Memory B cell (primary cell): Measurements from ENCODE around the gene TBL3.

Experiments used
- ATAC-seq: fragments of 150-1000 bp; cut with Tn5 transposase; 2 replicates; pipeline ENCODE4 v1.10.0; 2021; ENCODE audit warnings: low read depth, mild to moderate bottlenecking, moderate library complexity
- DNase-seq, 2 donors: peaks; one replicate each; pipeline ENCODE4 v3.0.0; 2022; ENCODE audit warnings: low spot score in 2 of 2
- H3K27ac Mint-ChIP-seq: one replicate; pipeline ENCODE4 v1.8.0; 2022; ENCODE audit warnings: mild to moderate bottlenecking, moderate library complexity, mixed read lengths
- H3K27me3 Mint-ChIP-seq: one replicate; pipeline ENCODE4 v1.8.0; 2022; ENCODE audit warnings: mixed read lengths
- H3K36me3 Mint-ChIP-seq: one replicate; pipeline ENCODE4 v1.8.0; 2022; ENCODE audit warnings: mild to moderate bottlenecking, mixed read lengths
- H3K4me1 Mint-ChIP-seq: one replicate; pipeline ENCODE4 v1.8.0; 2022; ENCODE audit warnings: mixed read lengths
- H3K4me3 Mint-ChIP-seq: one replicate; pipeline ENCODE4 v1.8.0; 2022; ENCODE audit warnings: mild to moderate bottlenecking, moderate library complexity, mixed read lengths
- H3K9me3 Mint-ChIP-seq: one replicate; pipeline ENCODE4 v1.8.0; 2022; ENCODE audit warnings: mixed read lengths

TBL3 gene

DNA sequence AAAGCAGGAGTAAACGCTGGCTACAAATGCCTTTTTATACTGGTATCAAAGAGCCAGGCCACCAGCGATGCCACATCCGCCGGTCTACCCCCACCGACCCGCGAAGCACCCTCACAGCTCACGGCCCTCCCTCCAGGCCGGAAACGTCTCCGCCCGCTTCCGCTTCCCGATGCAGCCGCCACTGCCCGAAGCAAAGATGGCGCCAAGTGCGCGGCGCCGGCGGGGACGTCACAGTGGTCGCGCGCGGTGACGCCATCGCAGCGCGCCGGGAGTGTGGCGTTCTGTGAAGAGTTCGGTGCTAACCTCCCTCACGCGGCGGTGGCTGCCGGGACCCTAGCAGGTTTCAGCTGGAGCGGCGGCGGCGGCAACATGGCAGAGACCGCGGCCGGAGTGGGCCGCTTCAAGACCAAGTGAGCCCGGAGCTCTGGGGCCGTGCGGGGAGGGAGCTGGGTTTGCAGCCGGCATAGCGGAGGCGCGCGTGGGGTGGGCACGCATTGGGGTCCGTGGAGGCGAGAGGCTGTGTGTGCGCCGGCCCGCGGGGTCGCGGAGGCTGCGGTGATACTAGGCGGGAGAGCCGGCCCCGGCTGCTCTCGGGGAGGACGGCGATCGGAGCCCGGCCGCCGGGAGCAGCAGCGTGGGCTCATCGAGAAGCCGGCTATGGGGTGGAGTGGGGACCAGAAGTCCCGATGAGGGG, at the start of gene TBL3:
TBL3 (plus strand) TSS at position 258 of the 694 bp plus-strand sequence; CDS start at position 370, 112 bp downstream.
- Mint-ChIP-seq H3K9me3 (no peaks in the 10 kb centered on the region), H3K4me3 (peak within 1 kb of the TSS; percentile 94), H3K27ac (peak within 1 kb of the TSS; percentile 95), H3K4me1 (peaks cover 15% of the 10 kb centered on the region), H3K36me3 (peaks cover 18% of the 10 kb centered on the region), H3K27me3 (peaks cover 4% of the 10 kb centered on the region)
- ATAC-seq (peak; percentile 98), DNase-seq (peak; percentile 96 to 99)

DNA sequence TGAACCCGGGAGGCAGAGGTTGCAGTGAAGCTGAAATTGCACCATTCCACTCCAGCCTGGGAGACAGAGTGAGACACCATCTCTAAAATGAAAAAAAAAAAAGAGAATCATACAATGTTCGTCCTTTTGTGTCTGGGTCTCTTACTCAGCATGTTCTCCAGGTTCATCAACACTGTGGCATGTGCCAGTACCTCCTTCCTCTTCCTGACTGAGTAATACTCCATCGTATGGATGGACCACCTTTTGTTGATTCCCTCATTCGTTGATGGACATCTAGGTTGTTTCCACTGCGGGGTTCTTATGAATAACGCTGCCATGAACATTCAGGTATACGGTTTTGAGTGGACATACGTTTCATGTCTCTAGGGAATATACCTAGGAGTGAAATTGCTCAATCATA, 49.5 kb upstream of the TBL3 start:
- DNase-seq (no peak), ATAC-seq (no peak)
- Mint-ChIP-seq H3K36me3 (no peaks in the 10 kb centered on the region), H3K4me1 (peaks cover 2% of the 10 kb centered on the region), H3K9me3 (peaks cover 1% of the 10 kb centered on the region), H3K27ac (no peak overlapping the region), H3K27me3 (peaks cover 28% of the 10 kb centered on the region), H3K4me3 (no peak overlapping the region)

DNA sequence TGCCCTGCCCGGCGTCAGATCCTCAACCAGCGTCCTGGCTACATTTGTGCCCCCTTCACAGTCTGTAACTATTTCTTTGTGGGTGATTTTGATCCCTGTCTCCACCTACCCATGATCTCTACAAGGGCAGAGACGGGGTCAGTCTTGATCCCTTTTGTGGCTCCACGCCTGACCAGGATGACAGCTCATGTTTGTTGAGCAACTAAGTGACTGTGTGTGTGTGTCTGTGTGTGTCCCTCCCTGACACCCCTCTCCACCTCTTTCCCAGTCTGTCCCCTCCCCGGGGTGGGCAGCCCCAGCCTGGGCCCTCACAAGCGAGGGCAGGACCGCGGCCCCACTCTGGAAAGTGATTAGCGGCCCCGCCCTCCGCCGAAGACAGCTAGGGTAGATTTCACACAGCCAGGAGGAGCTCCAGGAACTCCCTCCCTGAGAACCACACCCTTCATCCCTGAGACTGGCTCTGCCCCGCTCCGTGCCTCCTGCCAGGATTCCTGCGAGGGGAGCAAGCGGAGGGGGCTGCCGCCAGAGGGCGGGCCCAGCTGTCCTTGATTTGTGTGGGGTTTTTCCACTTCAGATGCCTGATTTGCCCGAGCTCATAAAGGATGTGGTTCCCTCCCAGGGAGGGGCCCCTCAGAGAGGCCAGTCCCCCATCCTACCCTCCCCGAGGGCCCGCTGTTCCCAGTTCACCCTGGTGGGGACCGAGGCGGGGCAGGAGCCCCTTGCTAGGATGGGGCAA, 48.4 kb upstream of the TBL3 start:
- Mint-ChIP-seq H3K4me3 (no peak overlapping the region), H3K36me3 (no peaks in the 10 kb centered on the region), H3K9me3 (peaks cover 1% of the 10 kb centered on the region), H3K27ac (no peak overlapping the region), H3K4me1 (peaks cover 2% of the 10 kb centered on the region), H3K27me3 (peaks cover 28% of the 10 kb centered on the region)
- no peak for DNase-seq
- no peak for ATAC-seq

DNA sequence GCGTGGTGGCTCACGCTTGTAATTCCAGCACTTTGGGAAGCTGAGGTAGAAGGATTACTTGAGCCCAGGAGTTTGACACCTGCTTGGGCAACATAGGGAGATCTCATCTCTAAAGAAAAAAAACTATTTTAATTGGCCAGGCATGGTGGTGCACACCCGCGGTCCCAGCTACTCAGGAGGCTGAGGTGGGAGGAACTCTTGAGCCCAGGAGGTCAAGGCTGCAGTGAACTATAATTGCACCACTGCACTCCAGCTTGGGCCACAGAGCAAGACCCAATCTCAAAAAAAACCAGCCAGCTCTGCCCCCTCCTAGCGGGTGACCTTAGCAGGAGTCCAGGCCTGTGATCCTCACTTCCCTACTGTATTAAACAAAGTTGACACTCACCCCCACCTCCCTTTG, 47.8 kb upstream of the TBL3 start:
- DNase-seq (no peak), ATAC-seq (no peak)
- Mint-ChIP-seq H3K4me1 (peaks cover 4% of the 10 kb centered on the region), H3K27ac (no peak overlapping the region), H3K27me3 (peaks cover 28% of the 10 kb centered on the region), H3K4me3 (no peak overlapping the region), H3K9me3 (peaks cover 1% of the 10 kb centered on the region), H3K36me3 (no peaks in the 10 kb centered on the region)

DNA sequence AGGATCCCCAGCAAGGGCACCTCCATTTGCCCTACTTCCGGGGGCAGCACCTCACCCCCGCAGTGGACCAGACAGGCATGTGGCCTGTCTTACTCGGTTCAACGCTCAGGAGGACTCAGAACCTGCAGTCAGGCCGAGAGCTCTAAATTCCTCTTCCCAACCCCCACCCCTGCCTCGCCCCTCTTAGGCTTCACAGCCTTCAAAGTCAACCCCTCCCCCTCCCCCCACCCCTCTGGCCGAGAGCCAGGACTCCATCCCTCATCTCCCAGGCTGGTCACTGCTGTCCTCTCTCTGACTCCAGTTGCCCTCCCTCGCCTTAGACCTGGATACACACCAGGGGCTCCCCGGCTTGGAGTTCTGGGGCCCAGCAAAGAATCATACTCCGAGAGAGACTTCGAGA, 45.6 kb upstream of the TBL3 start:
- no peaks in the 10 kb centered on the region for H3K36me3 Mint-ChIP-seq

DNA sequence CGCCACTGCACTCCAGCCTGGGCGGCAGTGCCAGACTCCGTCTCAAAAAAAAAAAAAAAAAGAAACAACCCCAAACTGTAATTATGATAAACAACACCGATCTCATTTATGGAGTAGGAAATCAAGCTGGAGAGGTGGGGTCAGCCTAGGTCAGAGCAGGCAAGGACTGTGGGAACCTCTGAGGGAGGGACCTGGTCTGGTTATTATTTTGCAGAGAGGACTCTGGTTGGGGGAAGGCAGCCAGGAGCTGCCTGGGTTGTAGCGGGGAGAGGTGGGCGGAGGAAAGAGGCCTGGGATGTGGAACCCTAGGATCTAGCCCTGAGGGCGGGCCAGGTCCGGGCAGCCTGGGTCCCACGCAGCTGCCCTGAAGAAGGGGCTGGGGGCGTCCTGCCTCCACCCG, 42.7 kb upstream of the TBL3 start:
- peaks cover 7% of the 10 kb centered on the region for H3K27me3 Mint-ChIP-seq
- H3K4me3 Mint-ChIP-seq: peak overlapping the region; percentile 84
- no peaks in the 10 kb centered on the region for H3K9me3 Mint-ChIP-seq
- DNase-seq (no peak), ATAC-seq (peak; percentile 2)
- H3K36me3 Mint-ChIP-seq: no peaks in the 10 kb centered on the region
- H3K4me1 Mint-ChIP-seq: peaks cover 2% of the 10 kb centered on the region
- H3K27ac Mint-ChIP-seq: peak overlapping the region; percentile 45

More for the DNA sequence above, 45.6 kb upstream of the TBL3 start:
- Mint-ChIP-seq H3K9me3 (peaks cover 1% of the 10 kb centered on the region), H3K4me3 (no peak overlapping the region), H3K4me1 (peaks cover 3% of the 10 kb centered on the region), H3K27me3 (peaks cover 17% of the 10 kb centered on the region), H3K27ac (no peak overlapping the region)
- ATAC-seq: no peak
- DNase-seq: no peak

DNA sequence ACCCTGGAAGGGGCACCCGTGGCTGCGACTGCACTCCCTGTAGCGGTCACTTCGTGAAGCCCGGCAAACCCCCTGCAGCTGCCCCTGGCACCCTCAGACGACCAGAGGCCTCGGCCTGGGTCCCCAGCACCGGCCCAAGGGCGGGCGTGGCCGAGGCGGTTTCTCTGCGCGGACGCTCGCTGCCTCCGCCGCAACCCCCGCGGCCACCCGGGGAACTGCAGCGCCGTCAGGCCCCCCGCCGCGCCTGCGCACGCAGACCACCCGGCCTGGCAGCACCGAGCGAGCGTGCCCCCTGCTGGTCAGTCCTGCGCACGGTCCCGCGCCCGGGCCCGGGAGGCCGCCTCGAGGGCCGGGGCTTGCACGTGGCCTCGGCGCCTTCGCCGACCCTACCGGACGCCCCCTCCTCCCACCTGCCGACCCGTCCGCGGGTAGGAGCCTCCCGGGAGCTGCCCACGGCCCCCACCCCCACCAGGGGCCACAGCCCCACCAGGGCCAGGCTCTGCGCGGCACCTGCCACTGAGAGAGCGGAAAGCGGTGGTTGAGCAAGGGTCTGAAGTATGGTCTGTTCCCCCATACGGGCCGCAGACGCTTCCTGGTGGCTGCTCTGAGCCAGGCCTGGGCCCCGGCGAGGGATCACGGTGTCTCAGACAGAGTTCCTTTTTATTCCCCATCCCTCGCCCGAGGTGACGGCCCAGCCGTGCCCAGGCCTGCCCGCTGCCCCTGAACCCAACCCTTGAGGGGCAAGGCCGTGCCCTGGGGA, 42.1 kb upstream of the TBL3 start:
- ATAC-seq: peak; percentile 94
- no peak overlapping the region for H3K27ac Mint-ChIP-seq

DNA sequence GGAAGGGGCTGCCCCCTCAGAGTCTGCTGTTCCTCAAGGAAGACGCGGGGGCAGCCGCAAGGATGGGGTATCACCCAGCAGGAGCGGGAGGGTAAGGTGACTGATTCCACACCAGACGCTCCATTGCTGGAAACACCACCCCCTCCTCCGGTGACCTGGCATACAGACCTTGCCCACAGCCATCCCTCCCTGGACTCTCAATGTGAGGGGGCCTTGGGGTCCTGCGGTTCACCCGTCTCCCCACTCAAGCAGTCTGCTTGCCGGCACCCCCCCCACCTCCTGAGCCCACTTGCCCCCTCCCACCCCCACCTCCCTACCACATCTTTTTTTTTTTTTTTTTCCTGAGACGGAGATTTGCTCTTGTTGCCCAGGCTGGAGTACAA, 41.5 kb upstream of the TBL3 start:
- peak overlapping the region; percentile 8 for H3K4me3 Mint-ChIP-seq
- no peaks in the 10 kb centered on the region for H3K36me3 Mint-ChIP-seq
- peaks cover 1% of the 10 kb centered on the region for H3K27me3 Mint-ChIP-seq
- ATAC-seq (no peak), DNase-seq (no peak)
- H3K9me3 Mint-ChIP-seq: no peaks in the 10 kb centered on the region
- H3K27ac Mint-ChIP-seq: no peak overlapping the region
- H3K4me1 Mint-ChIP-seq: peaks cover 2% of the 10 kb centered on the region

More for the DNA sequence above, 42.1 kb upstream of the TBL3 start:
- peaks cover 2% of the 10 kb centered on the region for H3K27me3 Mint-ChIP-seq
- no peaks in the 10 kb centered on the region for H3K36me3 Mint-ChIP-seq
- H3K4me3 Mint-ChIP-seq: peak overlapping the region; percentile 60
- H3K9me3 Mint-ChIP-seq: no peaks in the 10 kb centered on the region
- peaks cover 2% of the 10 kb centered on the region for H3K4me1 Mint-ChIP-seq
- peak; percentile 96 to 100 for DNase-seq

DNA sequence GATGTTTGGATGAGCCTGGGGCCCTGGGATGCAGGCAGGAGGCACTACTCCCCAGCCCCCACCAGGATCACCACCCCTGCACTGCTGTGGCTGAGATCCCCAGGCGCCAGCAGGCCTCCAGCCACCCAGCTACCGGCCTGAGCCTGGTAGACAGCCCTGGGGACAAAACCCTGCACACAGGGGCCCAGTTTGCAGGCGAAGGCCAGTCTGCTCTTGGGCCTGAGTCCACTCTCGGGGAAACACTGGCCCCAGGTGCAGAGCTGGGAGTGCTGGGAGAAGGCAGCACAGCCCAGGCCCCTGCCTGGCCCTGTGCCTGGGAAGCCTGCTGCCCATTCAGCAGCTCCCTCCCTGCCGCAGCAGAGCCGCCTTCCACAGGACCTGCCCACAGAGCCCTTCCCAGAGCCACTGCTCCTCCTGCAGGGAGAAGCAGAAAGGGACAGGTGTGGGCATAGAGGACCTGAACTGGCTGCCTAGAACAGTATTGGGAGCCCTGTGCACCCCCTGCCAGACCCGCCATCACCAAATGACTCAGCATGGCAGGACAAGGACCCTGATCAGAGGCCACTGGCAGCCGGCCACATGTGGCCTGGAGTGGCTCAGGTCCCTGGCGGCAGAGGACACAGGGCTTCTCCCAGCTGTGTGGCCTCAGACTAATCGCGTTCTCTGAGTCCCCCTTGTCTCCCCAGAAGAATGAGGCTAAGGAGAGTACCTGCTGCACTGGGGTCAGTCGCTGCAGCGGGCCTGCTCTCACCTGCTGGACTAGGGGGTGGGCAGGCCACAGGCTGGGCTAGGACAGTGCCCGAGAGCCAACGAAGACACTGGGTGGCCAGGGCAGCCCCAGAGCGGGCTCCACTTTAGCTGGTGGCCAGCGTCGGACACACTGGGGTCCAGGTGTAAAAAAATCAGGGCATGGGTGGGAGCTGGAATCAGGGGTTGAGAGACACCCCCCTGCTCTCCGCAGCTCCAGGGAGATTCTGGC, 39.5 kb upstream of the TBL3 start:
- no peak overlapping the region for H3K27ac Mint-ChIP-seq
- no peak for ATAC-seq
- H3K4me3 Mint-ChIP-seq: no peak overlapping the region
- peaks cover 2% of the 10 kb centered on the region for H3K4me1 Mint-ChIP-seq
- no peaks in the 10 kb centered on the region for H3K36me3 Mint-ChIP-seq
- H3K27me3 Mint-ChIP-seq: peaks cover 1% of the 10 kb centered on the region
- H3K9me3 Mint-ChIP-seq: no peaks in the 10 kb centered on the region
- no peak for DNase-seq

DNA sequence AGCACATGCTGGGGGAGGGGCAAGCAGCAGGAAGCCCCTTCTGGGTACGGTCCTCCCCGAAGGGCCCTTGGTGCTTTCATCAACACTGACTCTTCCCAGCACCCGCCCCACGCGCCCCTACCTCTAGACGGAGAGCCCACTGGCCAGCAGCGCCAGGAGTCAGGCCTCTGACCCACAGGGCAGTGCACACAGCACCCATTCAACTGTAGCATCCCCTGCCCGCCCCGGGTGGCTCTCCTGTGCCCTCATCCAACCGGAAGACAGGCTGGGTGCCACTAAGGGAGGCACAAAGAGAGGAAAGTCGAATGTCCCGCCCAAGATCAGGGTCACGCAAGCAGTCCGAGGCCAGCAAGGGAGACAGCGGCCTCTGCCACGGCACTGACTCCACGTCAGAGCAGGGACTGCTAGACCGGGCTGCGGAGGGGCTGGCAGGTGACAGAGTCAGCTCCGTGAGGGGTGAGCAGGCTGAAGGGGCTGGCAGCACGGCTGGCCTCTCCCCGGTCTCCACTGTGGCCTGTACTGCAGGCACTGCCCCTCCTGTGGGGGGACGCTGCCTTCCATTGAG, 38.7 kb upstream of the TBL3 start:
- Mint-ChIP-seq H3K27ac (no peak overlapping the region), H3K4me3 (no peak overlapping the region), H3K36me3 (no peaks in the 10 kb centered on the region), H3K9me3 (no peaks in the 10 kb centered on the region), H3K27me3 (peaks cover 1% of the 10 kb centered on the region), H3K4me1 (peaks cover 2% of the 10 kb centered on the region)
- DNase-seq (no peak), ATAC-seq (no peak)

DNA sequence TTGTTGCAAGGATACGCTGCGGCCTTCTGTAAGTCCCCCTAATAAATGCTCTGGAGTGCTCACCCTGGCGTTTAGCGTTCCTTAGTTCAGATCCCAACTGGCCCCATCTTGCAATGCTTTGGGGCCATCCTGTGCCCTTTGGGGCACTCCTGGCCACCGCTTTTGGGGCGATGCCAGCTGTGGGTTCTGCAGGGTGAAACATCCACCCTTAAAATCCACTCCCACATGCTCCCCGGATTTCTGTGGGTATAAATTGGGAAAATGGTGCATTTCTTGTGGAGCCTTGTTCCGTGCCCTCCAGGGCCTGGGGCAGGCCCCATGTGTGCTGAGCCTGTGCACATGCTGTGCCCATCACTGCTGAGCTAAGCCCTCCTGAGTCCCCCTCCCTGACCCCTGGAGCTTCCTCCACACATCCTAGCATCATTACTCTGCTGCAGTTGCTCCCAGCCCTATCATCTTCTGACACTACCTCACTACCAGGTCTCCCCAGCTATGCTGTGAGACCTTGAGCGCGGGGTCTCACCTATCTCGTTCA, 34.8 kb upstream of the TBL3 start:
- H3K9me3 Mint-ChIP-seq: no peaks in the 10 kb centered on the region
- peaks cover 1% of the 10 kb centered on the region for H3K27me3 Mint-ChIP-seq
- no peak for ATAC-seq
- DNase-seq: no peak
- H3K4me3 Mint-ChIP-seq: no peak overlapping the region
- peaks cover 3% of the 10 kb centered on the region for H3K36me3 Mint-ChIP-seq
- H3K4me1 Mint-ChIP-seq: peaks cover 2% of the 10 kb centered on the region
- no peak overlapping the region for H3K27ac Mint-ChIP-seq

DNA sequence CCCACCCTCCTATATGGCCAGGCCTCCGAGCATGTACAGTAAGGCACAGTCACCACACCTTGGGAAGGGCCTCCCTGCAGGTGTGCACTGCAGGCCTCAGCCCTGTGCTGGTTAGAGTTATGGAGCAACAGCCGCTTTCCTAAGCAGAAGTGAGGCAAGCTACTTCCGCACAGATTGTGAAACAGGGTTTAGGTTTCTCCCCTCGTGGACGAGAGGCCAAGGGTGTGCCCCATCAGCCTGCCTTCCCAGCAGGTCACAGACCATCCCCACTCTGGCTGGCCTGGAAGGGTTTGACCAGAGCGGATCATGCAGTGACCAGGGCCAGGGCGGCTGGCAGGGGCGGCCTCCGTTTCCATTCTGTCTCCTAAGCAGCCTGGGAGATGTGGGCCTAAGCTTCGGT, 33.5 kb upstream of the TBL3 start:
- Mint-ChIP-seq H3K27me3 (peaks cover 1% of the 10 kb centered on the region), H3K36me3 (peaks cover 3% of the 10 kb centered on the region), H3K4me1 (peaks cover 6% of the 10 kb centered on the region), H3K27ac (no peak overlapping the region), H3K9me3 (no peaks in the 10 kb centered on the region), H3K4me3 (no peak overlapping the region)
- ATAC-seq (no peak), DNase-seq (no peak)

DNA sequence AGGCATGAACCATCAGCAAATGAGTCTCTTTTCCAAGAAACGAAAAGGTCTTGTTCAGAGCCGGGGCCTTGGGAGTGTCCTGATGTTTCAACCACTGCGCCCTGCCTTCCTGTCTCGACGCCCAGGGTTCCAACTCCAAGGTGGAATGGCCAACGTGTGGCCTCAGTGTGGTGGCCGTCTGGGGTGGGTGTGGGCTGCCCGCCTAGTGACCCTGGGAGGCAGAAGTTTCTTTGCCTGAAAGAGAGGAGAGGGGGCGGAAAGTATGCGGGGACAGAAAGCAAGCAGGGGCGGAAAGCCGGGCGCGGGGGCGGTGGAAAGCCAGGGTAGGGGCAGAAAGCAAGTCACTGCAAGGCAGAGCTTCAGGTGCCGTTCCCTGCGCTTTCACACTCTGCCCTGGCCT, 32.9 kb upstream of the TBL3 start:
- H3K4me3 Mint-ChIP-seq: no peak overlapping the region
- H3K27ac Mint-ChIP-seq: no peak overlapping the region
- H3K9me3 Mint-ChIP-seq: no peaks in the 10 kb centered on the region
- H3K27me3 Mint-ChIP-seq: no peaks in the 10 kb centered on the region
- no peak for ATAC-seq
- peaks cover 6% of the 10 kb centered on the region for H3K4me1 Mint-ChIP-seq
- DNase-seq: no peak
- peaks cover 3% of the 10 kb centered on the region for H3K36me3 Mint-ChIP-seq
